Measurements from ENCODE around the gene TBCC.
"Not testable (repeated sequence)": the region's sequence is repeated elsewhere in the genome, so short reads cannot be mapped to it uniquely, and the experiment has no call there.

TBCC gene

DNA sequence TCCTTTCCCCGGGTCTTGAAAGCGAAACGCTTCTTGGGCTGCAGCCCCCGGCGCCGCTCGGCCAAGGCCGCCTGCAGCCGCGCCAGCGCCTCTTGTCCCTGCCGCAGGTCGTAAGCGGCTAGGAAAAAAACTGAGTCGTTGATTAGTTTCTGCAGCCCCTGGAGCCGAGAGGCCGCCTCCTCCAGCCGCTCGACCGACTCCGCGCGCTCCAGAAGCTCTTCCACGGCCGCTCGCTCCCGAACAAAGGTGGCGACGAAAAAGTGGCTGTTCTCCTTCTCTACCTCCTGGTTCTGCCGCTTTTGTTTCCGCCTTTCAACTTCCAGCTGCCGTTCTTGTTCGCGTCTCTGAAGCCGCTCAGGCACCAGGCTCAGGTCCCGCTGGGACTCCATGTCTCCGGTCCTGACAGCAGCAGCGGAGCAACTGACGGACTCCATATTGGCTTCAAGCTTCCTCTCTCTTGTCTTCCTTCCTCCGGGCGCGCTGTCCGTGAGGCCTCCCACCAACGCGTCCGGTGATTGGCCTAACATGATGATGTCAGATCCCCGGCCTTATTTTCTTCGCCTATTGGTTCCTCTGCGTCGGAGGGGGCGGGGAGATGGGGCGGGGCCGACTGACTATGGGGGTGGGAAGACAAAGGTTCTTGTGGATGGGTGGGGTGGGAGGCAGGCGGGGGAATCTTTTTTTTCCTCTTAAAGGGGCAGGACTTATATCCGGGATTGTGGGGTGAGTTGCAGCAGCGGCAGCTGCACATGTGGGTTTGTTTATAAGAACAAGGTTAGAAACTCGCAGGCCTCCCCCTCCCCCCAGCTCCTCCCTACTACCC is at the start of gene TBCC:
TBCC (minus strand) TSS at position 464 of the 823 bp plus-strand sequence; CDS start at position 434, 30 bp downstream.
- peak; percentile 98 for DNase-seq (ENCODE audit: low spot score)

- DNase-seq (ENCODE audit: low spot score), result no peak
These were observed 49.7 kb upstream of the TBCC start for GRCh38 chr6:42795651-42796050.

DNA sequence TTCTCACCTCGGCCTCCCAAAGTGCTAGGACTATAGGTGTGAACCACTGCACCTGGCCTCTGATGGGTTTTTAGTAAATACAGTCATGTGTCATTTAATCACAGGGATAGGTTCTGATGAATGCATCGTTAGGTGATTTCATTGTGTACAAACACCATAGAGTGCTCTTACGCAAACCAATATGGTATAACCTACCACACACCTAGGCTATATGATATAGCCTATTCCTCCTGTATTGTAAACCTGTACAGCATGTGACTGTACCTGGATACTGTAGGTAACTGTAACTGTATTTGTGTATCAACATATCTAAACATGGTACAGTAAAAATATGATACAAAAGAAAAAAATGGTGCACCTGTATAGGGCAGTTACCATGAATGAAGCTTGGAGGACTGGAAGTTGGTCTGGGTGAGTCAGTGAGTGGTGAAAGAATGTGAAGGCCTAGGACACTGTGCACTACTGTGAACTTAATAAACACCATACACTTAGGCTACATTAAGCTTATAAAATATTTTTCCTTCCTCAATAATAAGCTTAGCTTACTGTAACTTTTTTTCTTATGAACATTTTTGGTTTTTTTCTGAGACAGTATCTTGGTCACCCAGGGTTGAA is 45.9 kb upstream of the TBCC start:
- DNase-seq (ENCODE audit: low spot score), result no peak

- DNase-seq (ENCODE audit: low spot score), result no peak
These were observed 44.8 kb upstream of the TBCC start for GRCh38 chr6:42790549-42791181.

DNA sequence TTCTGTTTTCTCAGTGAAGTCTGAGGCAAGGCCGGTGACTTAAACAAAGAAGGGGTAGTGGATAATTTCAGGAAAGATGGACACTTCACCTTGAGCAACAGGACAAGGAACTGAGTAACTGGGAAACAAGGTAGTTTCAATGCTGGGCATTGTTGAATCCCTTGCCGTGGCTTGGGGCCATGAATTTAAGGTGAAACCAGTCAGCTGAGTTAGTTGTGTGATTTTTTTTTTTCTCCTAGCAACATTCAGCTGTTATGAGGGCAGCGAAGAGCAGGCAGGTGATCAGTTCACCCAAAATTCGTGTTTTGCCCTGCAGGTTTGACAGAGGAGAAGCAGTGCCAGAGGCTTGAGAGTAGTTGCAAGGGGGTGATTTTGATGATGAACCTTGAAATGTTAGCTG is 42.8 kb upstream of the TBCC start:
- no peak for DNase-seq (ENCODE audit: low spot score)

- DNase-seq (ENCODE audit: low spot score), result no peak
These were observed 41.2 kb upstream of the TBCC start for GRCh38 chr6:42787063-42787472.

- no peak for DNase-seq (ENCODE audit: low spot score)
These were observed 40.7 kb upstream of the TBCC start for GRCh38 chr6:42786525-42786985.

GRCh38 chr6:42784717-42785498 is 39.0 kb upstream of the TBCC start:
- no peak for DNase-seq (ENCODE audit: low spot score)

DNA sequence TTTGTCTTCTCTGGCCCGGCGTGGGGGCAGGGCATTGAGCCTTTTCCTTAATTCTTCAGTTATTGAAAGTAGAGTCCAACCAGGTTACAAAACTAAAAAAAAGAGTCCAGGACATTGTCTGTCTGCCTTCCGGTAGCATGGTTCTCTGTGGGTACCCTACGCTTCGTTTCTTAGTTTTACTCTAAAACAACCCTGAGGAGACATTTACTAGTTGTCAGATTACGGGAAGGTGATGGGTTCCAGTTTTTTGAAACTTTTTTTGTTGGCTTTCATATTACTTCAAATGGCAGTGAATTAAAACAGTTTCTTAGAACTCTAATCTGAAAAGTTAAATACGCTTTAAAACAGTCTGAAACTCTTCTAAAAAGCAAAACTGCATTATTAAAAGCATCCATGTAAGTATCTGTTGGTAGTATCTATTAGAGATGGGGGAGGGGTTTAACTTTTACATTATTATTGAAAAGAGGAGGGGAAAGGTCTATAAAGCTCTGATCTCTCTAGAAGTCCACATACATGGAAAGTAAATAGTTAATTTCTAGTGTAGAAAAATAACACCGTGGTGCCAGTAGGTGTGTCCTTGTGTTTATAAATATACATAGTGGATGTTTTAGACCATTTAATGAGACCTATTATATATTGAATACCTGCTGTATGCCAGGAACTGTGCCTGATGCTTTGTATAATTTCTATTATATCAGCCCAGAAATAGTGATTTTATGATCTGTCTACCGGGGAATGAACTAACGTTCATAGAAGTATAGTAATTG is 38.2 kb upstream of the TBCC start:
- DNase-seq (ENCODE audit: low spot score), result no peak

GRCh38 chr6:42783177-42783875 is 37.4 kb upstream of the TBCC start:
- peak; percentile 42 for DNase-seq (ENCODE audit: low spot score)

DNA sequence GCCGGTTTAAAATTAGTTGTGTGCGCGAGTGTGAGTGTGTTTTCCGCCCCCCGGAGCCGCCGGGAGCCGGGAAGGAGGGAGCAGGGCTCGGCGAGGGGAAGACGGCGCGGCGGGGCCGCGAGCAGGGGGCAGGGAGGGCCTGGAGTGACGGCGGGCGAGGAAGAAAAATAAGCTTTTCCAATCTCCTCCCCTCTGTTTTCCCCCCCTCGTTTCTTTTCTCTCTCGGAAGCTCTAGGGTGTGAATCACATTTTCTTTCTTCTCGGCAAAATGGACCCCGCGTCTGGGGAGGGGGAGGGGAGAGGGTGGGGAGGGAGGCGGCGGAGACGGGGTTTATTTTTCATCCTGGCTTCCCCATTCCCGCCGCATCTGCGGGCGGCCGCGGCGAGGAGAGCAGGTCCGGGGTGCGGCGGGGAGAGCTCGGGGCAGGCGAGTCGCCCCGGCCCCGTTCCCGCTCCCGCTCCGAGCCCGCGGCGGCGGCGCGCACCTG is 36.8 kb upstream of the TBCC start:
- DNase-seq (ENCODE audit: low spot score), result peak; percentile 70

DNA sequence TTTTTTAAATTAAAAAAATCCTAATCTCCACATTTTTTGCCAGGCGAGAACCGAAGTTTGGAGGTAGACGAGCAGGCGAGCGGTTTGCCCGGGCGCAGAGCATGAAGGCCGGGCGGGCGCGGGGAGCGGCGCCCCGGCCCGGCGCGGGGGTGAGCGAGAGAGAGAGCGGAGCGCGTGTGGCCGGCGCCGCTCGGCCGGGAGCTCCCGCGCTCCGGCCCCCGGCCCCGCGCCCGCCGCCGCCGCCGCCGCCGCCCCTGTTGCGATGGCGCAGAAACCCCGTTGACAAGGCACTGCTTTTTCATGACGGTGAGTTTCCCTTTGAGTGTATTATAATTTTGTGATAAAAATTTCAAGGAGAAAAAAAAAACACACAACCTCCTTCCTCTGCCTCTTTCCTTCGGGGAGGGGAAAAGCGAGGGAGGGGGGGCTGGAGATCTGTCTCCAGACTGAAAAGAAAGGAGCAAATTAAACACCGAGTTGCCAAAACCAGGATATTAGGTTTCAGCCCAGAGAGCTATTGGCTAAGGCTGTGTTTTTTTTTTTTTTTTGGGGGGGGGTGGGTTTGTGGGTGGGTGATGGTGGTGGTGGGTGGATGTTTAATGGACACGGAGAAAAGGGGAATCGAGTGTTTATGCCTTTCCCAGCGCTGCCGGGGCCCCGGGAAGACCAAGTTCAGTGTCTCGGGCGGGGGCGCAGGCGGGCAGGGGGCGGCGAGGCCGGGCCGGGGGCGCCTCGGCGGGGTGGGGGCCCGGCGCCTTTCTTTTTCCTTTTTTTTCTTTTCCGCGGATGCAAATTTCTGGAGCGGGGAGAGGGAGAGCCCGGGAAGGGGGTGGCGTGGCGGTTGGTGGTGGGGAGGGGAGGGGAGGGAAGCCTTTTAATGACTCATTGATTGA is 36.1 kb upstream of the TBCC start, which contains the start of gene BICRAL:
BICRAL (plus strand) TSS at position 257 of the 893 bp plus-strand sequence. CDS start 39,971 bp downstream, outside the sequence.
- DNase-seq (ENCODE audit: low spot score), result peak; percentile 58

GRCh38 chr6:42781546-42781795 is 35.6 kb upstream of the TBCC start:
- no peak for DNase-seq (ENCODE audit: low spot score)

DNA sequence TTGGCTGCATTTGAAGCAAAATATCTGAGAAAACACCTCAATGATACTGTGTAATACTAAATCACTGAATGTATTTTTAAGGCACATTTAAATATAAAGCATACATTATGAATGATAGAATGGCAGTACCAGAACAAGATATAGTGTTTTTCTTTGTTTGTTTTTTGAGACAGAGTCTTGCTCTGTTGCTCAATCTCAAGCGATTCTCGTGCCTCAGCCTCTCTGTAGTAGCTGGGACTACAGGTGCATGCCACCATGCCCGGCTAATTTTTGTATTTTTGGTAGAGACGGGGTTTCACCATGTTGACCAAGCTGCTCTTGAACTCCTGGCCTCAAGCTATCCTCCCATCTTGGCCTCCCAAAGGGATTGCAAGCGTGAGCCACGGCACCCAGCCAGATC is 33.6 kb upstream of the TBCC start:
- DNase-seq (ENCODE audit: low spot score), result no peak

- no peak for DNase-seq (ENCODE audit: low spot score)
These were observed 32.2 kb upstream of the TBCC start for GRCh38 chr6:42778122-42778521.

GRCh38 chr6:42777126-42777822 is 31.4 kb upstream of the TBCC start:
- DNase-seq (ENCODE audit: low spot score), result no peak

DNA sequence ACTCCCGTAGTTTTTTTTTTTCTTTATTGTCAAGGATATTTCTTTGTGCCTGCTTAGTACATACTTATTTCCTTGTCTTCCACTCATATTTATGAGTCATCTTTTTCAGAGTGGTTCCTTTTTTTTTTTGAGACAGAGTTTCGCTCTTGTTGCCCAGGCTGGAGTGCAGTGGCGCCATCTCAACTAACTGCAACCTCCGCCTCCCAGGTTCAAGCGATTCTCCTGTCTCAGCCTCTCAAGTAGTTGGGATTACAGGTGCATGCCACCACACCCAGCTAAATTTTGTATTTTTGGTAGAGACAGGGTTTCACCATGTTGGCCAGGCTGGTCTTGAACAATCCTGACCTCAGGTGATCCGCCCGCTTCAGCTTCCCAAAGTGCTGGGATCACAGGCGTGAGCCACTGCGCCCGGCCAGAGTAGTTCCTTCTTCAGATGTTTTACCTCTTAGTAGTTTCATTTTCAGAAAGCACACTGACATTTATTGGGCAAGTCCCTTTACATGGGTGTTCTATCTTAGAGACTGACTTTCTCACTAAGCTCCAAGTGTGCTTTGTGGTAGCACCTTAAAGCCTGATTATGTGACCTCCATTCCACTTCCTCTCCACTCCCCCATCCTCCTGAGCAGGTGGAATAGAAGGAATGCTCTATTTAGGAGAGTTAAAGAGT is 29.1 kb upstream of the TBCC start:
- not testable (repeated sequence) for DNase-seq (ENCODE audit: low spot score)

- DNase-seq (ENCODE audit: low spot score), result no peak
These were observed 28.3 kb upstream of the TBCC start for GRCh38 chr6:42774201-42774600.

GRCh38 chr6:42771741-42772100 is 25.8 kb upstream of the TBCC start:
- no peak for DNase-seq (ENCODE audit: low spot score)

Data from HuH-7 (cell line).